Measurements from ENCODE around the gene SPAG17. TPM values are rescaled to one million over a fixed set of nuclear protein-coding genes. Genes with fewer than 3 reads are reported as not detected.

The SPAG17 gene
- total and polyA plus RNA-seq, 7 donors = not detected

GRCh38 chr1:118209648-118210047 is 24.6 kb upstream of the SPAG17 start:
- TF ChIP-seq POLR2A (IDR thresholded peaks at IDR 0.05) (no peak), CTCF (IDR thresholded peaks at IDR 0.05) (no peak)
- Histone ChIP-seq H3K4me1 (no peaks in the 10 kb centered on the region), H3K27me3 (no peaks in the 10 kb centered on the region), H3K27ac (no peak overlapping the region), H3K4me3 (no peak overlapping the region), H3K36me3 (no peaks in the 10 kb centered on the region), H3K9me3 (no peaks in the 10 kb centered on the region)
- intact Hi-C loops (cut with DNase I) = no loop called here
- 73 to 81% methylated on average over 6 of the region's 6 CpGs for WGBS, 2 donors
- no peak for DNase-seq

GRCh38 chr1:118206966-118207365 is 21.9 kb upstream of the SPAG17 start:
- H3K4me1 ChIP-seq = no peaks in the 10 kb centered on the region
- no peak overlapping the region for H3K4me3 ChIP-seq
- no peak overlapping the region for H3K27ac ChIP-seq
- TF ChIP-seq POLR2A (IDR thresholded peaks at IDR 0.05) = no peak
- intact Hi-C loops (cut with DNase I) = no loop called here
- H3K36me3 ChIP-seq = no peaks in the 10 kb centered on the region
- H3K9me3 ChIP-seq = no peaks in the 10 kb centered on the region
- no peak for DNase-seq
- no peaks in the 10 kb centered on the region for H3K27me3 ChIP-seq

- Histone ChIP-seq H3K4me1 (no peaks in the 10 kb centered on the region), H3K9me3 (no peaks in the 10 kb centered on the region), H3K27me3 (no peaks in the 10 kb centered on the region), H3K36me3 (no peaks in the 10 kb centered on the region), H3K4me3 (no peak overlapping the region), H3K27ac (no peak overlapping the region)
- intact Hi-C loops (cut with DNase I) = no loop called here
- no peak for DNase-seq
- TF ChIP-seq CTCF (IDR thresholded peaks at IDR 0.05) = no peak
- no peak for TF ChIP-seq POLR2A (IDR thresholded peaks at IDR 0.05)
- TF ChIP-seq EP300 (IDR thresholded peaks at IDR 0.05) = no peak
- TF ChIP-seq POLR2AphosphoS5 (IDR thresholded peaks at IDR 0.05) = no peak
Observed at GRCh38 chr1:118204648-118205047, 19.6 kb upstream of the SPAG17 start.

- intact Hi-C loops (cut with DNase I) = no loop called here
- no peak overlapping the region for H3K4me3 ChIP-seq
- H3K36me3 ChIP-seq = no peaks in the 10 kb centered on the region
- no peaks in the 10 kb centered on the region for H3K27me3 ChIP-seq
- 62 to 79% methylated on average over 3 of the region's 3 CpGs for WGBS, 2 donors
- no peaks in the 10 kb centered on the region for H3K4me1 ChIP-seq
- TF ChIP-seq POLR2A (IDR thresholded peaks at IDR 0.05) = no peak
- H3K27ac ChIP-seq = no peak overlapping the region
- H3K9me3 ChIP-seq = no peaks in the 10 kb centered on the region
- no peak for DNase-seq
Observed at GRCh38 chr1:118204105-118204504, 19.1 kb upstream of the SPAG17 start.

GRCh38 chr1:118202076-118202608 is 17.1 kb upstream of the SPAG17 start:
- intact Hi-C loops (cut with DNase I) = no loop called here
- Histone ChIP-seq H3K27ac (no peak overlapping the region), H3K4me1 (no peaks in the 10 kb centered on the region), H3K36me3 (no peaks in the 10 kb centered on the region), H3K27me3 (no peaks in the 10 kb centered on the region), H3K9me3 (no peaks in the 10 kb centered on the region), H3K4me3 (no peak overlapping the region)
- no peak for DNase-seq
- 56 to 83% methylated on average over 2 of the region's 2 CpGs for WGBS, 2 donors
- TF ChIP-seq POLR2A (IDR thresholded peaks at IDR 0.05) = no peak
- TF ChIP-seq POLR2AphosphoS5 (IDR thresholded peaks at IDR 0.05) = no peak

GRCh38 chr1:118201524-118201923 is 16.5 kb upstream of the SPAG17 start:
- intact Hi-C loops (cut with DNase I) = no loop called here
- 53 to 64% methylated on average over 3 of the region's 3 CpGs for WGBS, 2 donors
- no peak for TF ChIP-seq POLR2A (IDR thresholded peaks at IDR 0.05)

GRCh38 chr1:118200836-118201235 is 15.8 kb upstream of the SPAG17 start:
- Histone ChIP-seq H3K4me3 (no peak overlapping the region), H3K27me3 (no peaks in the 10 kb centered on the region), H3K4me1 (no peaks in the 10 kb centered on the region), H3K36me3 (no peaks in the 10 kb centered on the region), H3K9me3 (no peaks in the 10 kb centered on the region), H3K27ac (no peak overlapping the region)
- WGBS, 2 donors = 52 to 68% methylated on average over 1 of the region's 1 CpG
- no peak for DNase-seq
- no peak for TF ChIP-seq CTCF (IDR thresholded peaks at IDR 0.05)
- no peak for TF ChIP-seq POLR2A (IDR thresholded peaks at IDR 0.05)
- no peak for TF ChIP-seq EP300 (IDR thresholded peaks at IDR 0.05)
- no peak for TF ChIP-seq POLR2AphosphoS5 (IDR thresholded peaks at IDR 0.05)
- intact Hi-C loops (cut with DNase I) = no loop called here

More at GRCh38 chr1:118201524-118201923, 16.5 kb upstream of the SPAG17 start:
- Histone ChIP-seq H3K4me3 (no peak overlapping the region), H3K27me3 (no peaks in the 10 kb centered on the region), H3K9me3 (no peaks in the 10 kb centered on the region), H3K36me3 (no peaks in the 10 kb centered on the region), H3K27ac (no peak overlapping the region), H3K4me1 (no peaks in the 10 kb centered on the region)
- no peak for DNase-seq

Data from sigmoid colon (tissue), 7 donors.